GM12864 (cell line): Measurements from ENCODE around the gene GUK1.

Experiments
- DNase-seq: peaks from one replicate; pipeline ENCODE4 v3.0.0-alpha.2; 2011; ENCODE audit warnings: low read depth
- H3K4me3 ChIP-seq: 2 replicates; pipeline ENCODE4 v1.5.1; 2011; ENCODE audit warnings: mild to moderate bottlenecking, low read depth, low read length, control low read depth
- TF ChIP-seq, protein P1 (sequence below): IDR thresholded peaks from 2 replicates; pipeline ENCODE4 v1.5.1; 2011; ENCODE audit warnings: low read depth, mild to moderate bottlenecking, moderate library complexity, low read length, control low read depth, inconsistent platforms; ENCODE audit errors: missing control alignments

Gene GUK1

DNA sequence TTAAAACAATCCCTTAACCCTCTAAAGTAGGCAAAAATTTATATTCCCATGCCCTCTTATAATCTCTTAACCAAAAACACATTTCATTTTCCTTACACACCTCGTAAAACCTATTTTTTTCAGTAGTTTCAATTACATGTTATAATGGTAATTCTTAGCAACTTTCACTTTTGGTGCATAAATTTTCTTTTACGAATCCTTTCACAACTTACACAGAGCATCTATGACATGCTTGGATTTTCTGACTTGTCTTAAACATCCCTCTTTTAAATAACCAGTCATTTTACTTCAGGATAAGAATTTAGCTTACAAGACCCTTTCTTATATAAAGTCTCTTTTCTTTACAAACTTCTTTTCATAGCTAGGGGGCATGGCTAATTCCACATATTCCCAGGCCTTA lies 22.0 kb upstream of the GUK1 start:
- H3K4me3 ChIP-seq = no peak overlapping the region
- TF ChIP-seq, protein P1, sequence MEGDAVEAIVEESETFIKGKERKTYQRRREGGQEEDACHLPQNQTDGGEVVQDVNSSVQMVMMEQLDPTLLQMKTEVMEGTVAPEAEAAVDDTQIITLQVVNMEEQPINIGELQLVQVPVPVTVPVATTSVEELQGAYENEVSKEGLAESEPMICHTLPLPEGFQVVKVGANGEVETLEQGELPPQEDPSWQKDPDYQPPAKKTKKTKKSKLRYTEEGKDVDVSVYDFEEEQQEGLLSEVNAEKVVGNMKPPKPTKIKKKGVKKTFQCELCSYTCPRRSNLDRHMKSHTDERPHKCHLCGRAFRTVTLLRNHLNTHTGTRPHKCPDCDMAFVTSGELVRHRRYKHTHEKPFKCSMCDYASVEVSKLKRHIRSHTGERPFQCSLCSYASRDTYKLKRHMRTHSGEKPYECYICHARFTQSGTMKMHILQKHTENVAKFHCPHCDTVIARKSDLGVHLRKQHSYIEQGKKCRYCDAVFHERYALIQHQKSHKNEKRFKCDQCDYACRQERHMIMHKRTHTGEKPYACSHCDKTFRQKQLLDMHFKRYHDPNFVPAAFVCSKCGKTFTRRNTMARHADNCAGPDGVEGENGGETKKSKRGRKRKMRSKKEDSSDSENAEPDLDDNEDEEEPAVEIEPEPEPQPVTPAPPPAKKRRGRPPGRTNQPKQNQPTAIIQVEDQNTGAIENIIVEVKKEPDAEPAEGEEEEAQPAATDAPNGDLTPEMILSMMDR = no peak
- DNase-seq = no peak

DNA sequence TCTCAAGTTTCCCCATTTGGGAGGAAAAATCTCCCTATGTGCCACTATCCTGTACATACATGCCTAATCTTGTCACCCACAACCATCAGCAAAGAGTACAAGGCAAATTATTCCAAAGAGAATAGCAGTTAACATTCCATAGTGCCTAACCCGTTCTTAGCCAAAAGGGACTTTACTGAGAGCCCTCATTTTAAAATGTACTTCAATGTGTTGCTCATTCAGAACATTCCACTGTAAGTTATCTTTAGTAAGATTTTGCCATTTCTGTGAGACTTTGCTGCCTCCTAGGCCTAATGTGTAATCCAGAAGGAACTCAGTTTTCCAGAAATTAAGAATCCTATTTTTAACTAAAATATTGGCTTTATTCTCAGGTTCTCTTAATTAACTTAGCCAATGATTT lies 19.7 kb upstream of the GUK1 start:
- no peak for DNase-seq
- no peak overlapping the region for H3K4me3 ChIP-seq
- TF ChIP-seq, protein P1 = no peak

DNA sequence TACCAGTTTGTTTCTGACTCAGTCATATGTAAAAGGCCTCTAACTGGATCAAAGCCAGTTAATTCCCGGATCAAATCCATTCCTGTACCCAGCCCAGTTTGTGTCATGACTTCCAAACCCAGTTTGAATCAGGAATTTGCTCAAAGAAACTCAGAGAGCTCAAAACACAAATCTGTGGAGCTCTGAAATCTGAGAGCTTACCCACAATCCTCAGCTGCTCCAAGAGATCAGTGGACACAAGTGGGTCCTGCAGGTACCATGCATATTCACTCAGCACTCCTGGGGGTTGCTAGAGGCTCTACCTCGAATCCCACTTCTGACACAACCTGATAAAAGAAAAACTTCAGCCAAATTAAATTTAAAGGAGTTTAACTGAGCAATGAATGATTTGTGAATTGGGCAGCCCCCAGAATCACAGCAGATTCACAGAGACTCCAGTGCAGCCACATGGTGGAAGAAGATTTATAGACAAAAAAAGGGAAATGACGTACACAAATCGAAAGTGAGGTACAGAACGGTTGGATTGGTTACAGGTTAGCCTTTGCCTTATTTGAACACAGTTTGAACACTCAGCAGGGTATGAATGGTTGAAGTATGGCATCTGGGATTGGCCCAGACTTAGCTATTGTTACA lies 19.1 kb upstream of the GUK1 start:
- TF ChIP-seq, protein P1 = no peak
- no peak for DNase-seq
- no peak overlapping the region for H3K4me3 ChIP-seq

DNA sequence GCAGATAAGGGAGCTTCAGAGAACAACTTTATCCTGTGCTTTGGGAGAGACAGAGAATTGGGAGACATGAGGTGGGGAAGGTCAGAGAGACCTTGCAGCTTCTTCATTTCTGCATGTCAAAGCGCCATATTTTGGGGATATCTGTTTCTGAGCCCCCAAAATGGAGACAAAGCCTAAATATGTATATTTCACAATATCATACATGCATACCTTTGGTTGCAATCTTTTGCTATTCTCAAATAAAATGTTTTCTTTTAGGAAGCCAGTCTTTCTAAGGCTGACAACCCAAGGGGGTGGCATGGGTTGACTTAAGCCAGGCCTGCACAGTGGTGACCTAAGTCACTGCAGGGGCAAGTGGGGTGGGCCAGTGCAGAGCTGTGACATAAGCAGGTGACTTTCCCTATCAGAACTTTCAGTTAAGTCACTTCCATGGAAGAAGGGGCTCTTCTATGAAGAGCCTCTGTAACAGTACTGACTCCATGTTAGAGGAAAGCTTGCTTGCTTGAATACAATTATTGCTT lies 17.1 kb upstream of the GUK1 start:
- no peak overlapping the region for H3K4me3 ChIP-seq
- no peak for DNase-seq
- TF ChIP-seq, protein P1 = no peak

DNA sequence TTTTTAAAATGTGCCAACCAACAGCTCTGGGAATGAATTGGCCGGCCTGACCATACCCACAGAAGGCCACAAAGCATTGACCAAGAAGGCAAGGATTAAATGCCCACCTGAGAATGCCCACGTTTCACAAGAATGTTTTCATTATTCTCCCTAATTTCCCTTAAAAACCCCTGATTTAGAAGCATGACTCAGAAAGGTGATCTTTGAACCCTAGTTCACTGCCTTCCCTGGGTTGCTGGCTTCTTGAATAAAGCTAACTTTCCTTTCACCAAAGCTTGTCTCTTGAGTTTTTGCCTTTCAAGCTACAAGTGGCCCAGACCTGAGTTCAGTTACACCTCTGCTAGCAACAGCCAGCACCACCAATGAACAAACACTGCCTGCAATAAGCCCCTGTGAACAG lies 16.6 kb upstream of the GUK1 start:
- TF ChIP-seq, protein P1 = no peak
- no peak for DNase-seq
- no peak overlapping the region for H3K4me3 ChIP-seq

DNA sequence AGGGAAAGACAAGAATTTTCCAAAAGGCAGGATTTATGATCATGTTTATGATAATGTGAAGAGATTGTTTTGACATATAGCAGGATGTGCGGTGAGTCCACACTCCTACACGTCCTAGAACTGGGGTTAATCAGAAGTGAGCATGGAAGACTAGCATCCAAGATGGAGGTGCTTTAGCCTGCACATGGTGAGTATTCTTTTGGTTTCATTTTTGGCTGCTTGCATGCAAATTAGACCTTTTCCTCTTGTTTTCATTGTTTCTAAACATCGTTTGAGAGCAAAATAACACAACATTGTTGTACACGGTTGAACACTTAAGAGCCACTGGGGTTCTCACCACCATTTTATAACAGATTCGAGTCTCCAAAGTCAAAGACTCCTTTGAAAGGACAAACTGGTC lies 14.9 kb upstream of the GUK1 start:
- H3K4me3 ChIP-seq = no peak overlapping the region
- DNase-seq = no peak
- TF ChIP-seq, protein P1 = no peak

DNA sequence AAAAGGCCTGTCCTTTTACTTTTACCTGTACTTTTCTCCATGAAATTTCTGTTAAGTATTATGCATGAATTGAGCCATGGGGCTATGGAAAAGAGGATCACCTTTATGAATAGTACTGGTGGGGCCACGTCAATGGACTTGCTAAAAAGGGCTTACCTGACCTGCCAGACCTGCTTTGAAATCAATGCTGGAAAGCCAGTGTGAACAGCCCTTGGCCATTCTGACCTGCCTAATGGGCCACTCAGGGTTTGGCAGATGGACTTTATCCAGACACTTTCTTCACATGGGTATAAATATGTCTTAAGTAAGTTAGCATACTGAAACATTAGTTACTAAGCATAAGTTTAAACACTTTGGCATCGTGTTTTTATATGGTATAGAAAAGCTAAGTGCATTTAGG lies 8.3 kb upstream of the GUK1 start:
- no peak for DNase-seq
- TF ChIP-seq, protein P1 = no peak
- no peak overlapping the region for H3K4me3 ChIP-seq
